HEK293T (cell line): ENCODE measurements around the gene CHAD.

Source experiments
- CTCF ChIA-PET: fragments of 350-600 bp; formaldehyde crosslinking; extraction: SDS; loops from one replicate; lab custom pipeline; 2021; ENCODE audit warnings: antibody characterized with exemption, inconsistent platforms; lab: Yijun Ruan, JAX
- POLR2A ChIA-PET: fragments of 350-600 bp; formaldehyde crosslinking; extraction: SDS; loops from one replicate; lab custom pipeline; 2020; ENCODE audit warnings: antibody characterized with exemption, inconsistent platforms; lab: Yijun Ruan, JAX
- DNase-seq: peaks from one replicate; pipeline ENCODE4 v3.0.0; 2012; ENCODE audit warnings: mixed read lengths; ENCODE audit errors: extremely low spot score
- ARNT ChIP-seq: fragments of 450-650 bp; IDR thresholded peaks from 2 replicates; pipeline ENCODE4 v1.6.1; 2017; ENCODE audit warnings: mild to moderate bottlenecking
- BHLHE40 ChIP-seq: fragments of 450-650 bp; IDR thresholded peaks from 2 replicates; pipeline ENCODE4 v1.6.1; 2016; ENCODE audit warnings: mild to moderate bottlenecking, moderate library complexity, borderline replicate concordance
- CTBP1 ChIP-seq: fragments of 450-650 bp; IDR thresholded peaks from 2 replicates; pipeline ENCODE4 v1.6.1; 2016; ENCODE audit warnings: borderline replicate concordance
- ELF4 ChIP-seq: fragments of 450-650 bp; IDR thresholded peaks from 2 replicates; pipeline ENCODE4 v1.6.1; 2017; ENCODE audit warnings: antibody characterized with exemption
- FOXA1 ChIP-seq: fragments of 450-650 bp; IDR thresholded peaks from 2 replicates; pipeline ENCODE4 v1.6.1; 2016; ENCODE audit warnings: mild to moderate bottlenecking
- FOXK2 ChIP-seq: fragments of 450-650 bp; IDR thresholded peaks from 2 replicates; pipeline ENCODE4 v1.6.1; 2016; ENCODE audit warnings: mild to moderate bottlenecking
- FOXM1 ChIP-seq: fragments of 450-650 bp; IDR thresholded peaks from 2 replicates; pipeline ENCODE4 v1.6.1; 2017; ENCODE audit warnings: mild to moderate bottlenecking, borderline replicate concordance
- HDGF ChIP-seq: fragments of 450-650 bp; IDR thresholded peaks from 2 replicates; pipeline ENCODE4 v1.6.1; 2017; ENCODE audit warnings: antibody characterized with exemption, borderline replicate concordance
- L3MBTL2 ChIP-seq: fragments of 450-650 bp; conservative IDR thresholded peaks from 2 replicates; pipeline ENCODE4 v1.6.1; 2016; ENCODE audit warnings: mild to moderate bottlenecking
- LEF1 ChIP-seq: fragments of 450-650 bp; IDR thresholded peaks from 2 replicates; pipeline ENCODE4 v1.6.1; 2017; ENCODE audit warnings: mild to moderate bottlenecking, borderline replicate concordance
- NFRKB ChIP-seq: fragments of 450-650 bp; IDR thresholded peaks from 2 replicates; pipeline ENCODE4 v1.6.1; 2016; ENCODE audit warnings: mild to moderate bottlenecking, moderate library complexity
- SP1 ChIP-seq: fragments of 450-650 bp; IDR thresholded peaks from 2 replicates; pipeline ENCODE4 v1.6.1; 2017
- SUZ12 ChIP-seq: fragments of 450-650 bp; IDR thresholded peaks from 2 replicates; pipeline ENCODE4 v1.6.1; 2016; ENCODE audit warnings: mild to moderate bottlenecking
- TARDBP ChIP-seq: fragments of 450-650 bp; IDR thresholded peaks from 2 replicates; pipeline ENCODE4 v1.6.1; 2016
- ZNF384 ChIP-seq: fragments of 450-650 bp; IDR thresholded peaks from 2 replicates; pipeline ENCODE4 v1.6.1; 2016
- TF ChIP-seq, protein P1 (sequence below): fragments of 450-650 bp; IDR thresholded peaks from 2 replicates; pipeline ENCODE4 v1.6.1; 2016

CHAD gene

DNA sequence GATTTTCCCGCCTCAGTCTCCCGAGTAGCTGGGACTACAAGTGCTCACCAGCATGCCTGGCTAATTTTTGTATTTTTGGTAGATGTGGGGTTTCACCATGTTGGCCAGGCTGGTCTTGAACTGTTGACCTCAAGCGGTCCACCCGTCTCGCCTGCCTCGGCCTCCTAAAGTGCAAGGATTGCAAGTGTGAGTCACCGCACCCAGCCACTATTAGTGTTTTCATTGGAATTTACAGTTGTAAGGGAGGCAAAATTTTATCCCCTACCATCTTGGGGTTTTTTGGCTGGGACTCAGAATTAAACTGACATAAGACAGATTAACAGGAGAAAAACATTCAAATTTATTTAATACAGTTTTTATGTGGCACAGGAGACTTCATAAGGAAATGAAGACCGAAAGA lies 27.2 kb upstream of the CHAD start:
- ChIA-PET POLR2A (no interaction called here), CTCF (interaction anchor here (1.1 kb wide), 1 partner anchor 12 kb away, joined by 5 read pairs; no protein-coding TSS in a partner anchor)
- TF ChIP-seq CTBP1: no peak
- TF ChIP-seq HDGF: no peak
- TF ChIP-seq ZNF384: no peak
- TF ChIP-seq SUZ12: no peak
- no peak for TF ChIP-seq TARDBP
- TF ChIP-seq FOXK2: no peak
- TF ChIP-seq, protein P1, sequence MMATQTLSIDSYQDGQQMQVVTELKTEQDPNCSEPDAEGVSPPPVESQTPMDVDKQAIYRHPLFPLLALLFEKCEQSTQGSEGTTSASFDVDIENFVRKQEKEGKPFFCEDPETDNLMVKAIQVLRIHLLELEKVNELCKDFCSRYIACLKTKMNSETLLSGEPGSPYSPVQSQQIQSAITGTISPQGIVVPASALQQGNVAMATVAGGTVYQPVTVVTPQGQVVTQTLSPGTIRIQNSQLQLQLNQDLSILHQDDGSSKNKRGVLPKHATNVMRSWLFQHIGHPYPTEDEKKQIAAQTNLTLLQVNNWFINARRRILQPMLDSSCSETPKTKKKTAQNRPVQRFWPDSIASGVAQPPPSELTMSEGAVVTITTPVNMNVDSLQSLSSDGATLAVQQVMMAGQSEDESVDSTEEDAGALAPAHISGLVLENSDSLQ: no peak
- TF ChIP-seq FOXA1: no peak
- no peak for TF ChIP-seq FOXM1
- TF ChIP-seq NFRKB: no peak
- TF ChIP-seq ARNT: no peak
- TF ChIP-seq BHLHE40: no peak
- TF ChIP-seq L3MBTL2: no peak
- no peak for TF ChIP-seq LEF1
- no peak for TF ChIP-seq ELF4
- no peak for TF ChIP-seq SP1
- DNase-seq: no peak

DNA sequence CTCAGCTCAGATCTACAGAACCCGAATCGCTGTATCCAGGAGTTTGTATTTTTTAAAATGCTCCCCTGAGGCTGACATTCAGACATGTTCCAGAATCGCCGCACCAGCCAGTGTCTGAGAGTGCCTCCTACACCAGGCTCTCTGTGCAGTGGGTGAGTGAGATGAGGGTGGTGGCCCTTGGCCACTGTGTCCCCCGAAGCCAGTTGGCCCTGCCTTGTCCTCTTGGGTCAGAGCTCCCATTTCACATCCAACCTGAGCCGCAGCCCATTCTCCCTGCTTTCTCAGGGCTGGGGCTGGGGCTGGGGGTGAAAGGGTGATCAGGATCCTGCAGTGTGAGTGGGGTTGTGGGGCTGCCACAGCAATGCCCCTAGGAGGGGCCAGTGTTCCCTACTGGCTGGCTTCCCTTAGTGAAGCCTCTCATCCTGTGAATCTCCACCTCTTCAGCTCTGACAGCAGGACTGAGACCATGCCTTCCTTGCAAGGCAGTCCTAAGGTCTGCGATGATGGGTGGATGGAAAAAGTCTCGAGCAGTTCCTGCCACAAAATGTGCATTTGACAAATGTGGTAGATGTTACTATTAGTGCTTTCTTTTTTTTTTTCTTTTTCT lies 26.6 kb upstream of the CHAD start:
- no peak for DNase-seq
- POLR2A ChIA-PET: no interaction called here
- TF ChIP-seq SP1 (no peak), FOXA1 (no peak), HDGF (no peak), ARNT (no peak), FOXM1 (no peak), BHLHE40 (no peak), ELF4 (no peak), NFRKB (no peak), LEF1 (no peak), CTBP1 (no peak), L3MBTL2 (no peak), FOXK2 (no peak), ZNF384 (no peak), SUZ12 (no peak), TARDBP (no peak)
- TF ChIP-seq, protein P1: no peak
- CTCF ChIA-PET: interaction anchor here (1.1 kb wide), 1 partner anchor 11 kb away, joined by 5 read pairs; no protein-coding TSS in a partner anchor

DNA sequence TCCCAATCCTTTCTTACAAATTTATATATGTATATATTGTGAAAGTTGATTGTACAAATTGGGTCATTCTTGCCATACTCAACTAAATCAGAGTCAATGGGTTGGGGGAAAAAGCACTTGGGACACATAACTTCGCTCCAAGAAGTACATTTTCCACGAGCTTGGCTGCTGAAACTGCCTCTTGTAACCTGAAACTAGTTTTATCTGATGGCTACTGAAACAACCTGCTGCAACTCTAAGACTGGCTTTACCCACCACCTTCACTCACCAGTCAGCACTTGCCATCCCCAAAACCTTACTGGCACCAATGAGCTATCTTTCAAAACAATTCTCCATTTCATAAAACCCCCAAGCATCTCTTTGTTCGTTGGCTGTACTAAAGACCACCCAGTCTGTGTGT lies 25.1 kb upstream of the CHAD start:
- TF ChIP-seq CTBP1: no peak
- no peak for TF ChIP-seq LEF1
- TF ChIP-seq FOXA1: no peak
- TF ChIP-seq FOXK2: no peak
- TF ChIP-seq ZNF384: no peak
- no peak for TF ChIP-seq ELF4
- TF ChIP-seq BHLHE40: no peak
- TF ChIP-seq SUZ12: no peak
- TF ChIP-seq HDGF: no peak
- TF ChIP-seq ARNT: no peak
- TF ChIP-seq, protein P1: no peak
- no peak for TF ChIP-seq SP1
- TF ChIP-seq TARDBP: no peak
- TF ChIP-seq NFRKB: no peak
- TF ChIP-seq FOXM1: no peak
- no peak for TF ChIP-seq L3MBTL2
- ChIA-PET CTCF (interaction anchor here (1.1 to 1.4 kb wide), 3 partner anchors 15 to 133 kb away, joined by 3 to 7 read pairs (median 4); partner anchors contain the start of gene RSAD1), POLR2A (interaction anchor here (0.8 to 1.5 kb wide), 7 partner anchors 8 to 48 kb away, joined by 3 to 7 read pairs (median 4); no protein-coding TSS in a partner anchor)
- no peak for DNase-seq

DNA sequence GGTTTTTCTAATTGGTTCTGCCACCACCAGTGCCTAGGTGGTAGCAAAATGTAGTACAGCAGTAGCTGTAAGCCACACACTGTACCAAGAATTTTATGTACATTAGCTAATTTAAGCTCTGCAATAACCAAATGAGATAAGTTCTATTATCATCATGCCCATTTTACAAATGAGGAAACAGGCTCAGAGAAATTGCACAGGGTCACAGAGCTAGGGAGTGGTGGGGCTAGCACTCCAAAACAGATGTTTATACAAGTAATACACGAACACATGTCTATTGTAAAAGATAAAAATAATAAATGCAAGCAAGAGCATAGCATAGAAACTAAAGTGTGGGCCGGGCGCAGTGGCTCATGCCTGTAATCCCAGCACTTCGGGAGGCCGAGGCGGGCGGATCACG lies 23.5 kb upstream of the CHAD start:
- POLR2A ChIA-PET: interaction anchor here (1.4 kb wide), 1 partner anchor 95 kb away, joined by 4 read pairs; the partner anchor contains the start of gene LRRC59
- CTCF ChIA-PET: interaction anchor here (0.6 kb wide), 1 partner anchor 1372 kb away, joined by 3 read pairs; no protein-coding TSS in a partner anchor
- TF ChIP-seq BHLHE40 (no peak), HDGF (no peak), FOXM1 (no peak), SUZ12 (no peak), SP1 (no peak), ZNF384 (no peak), FOXK2 (no peak), TARDBP (no peak), CTBP1 (no peak), NFRKB (no peak), ARNT (no peak)
- TF ChIP-seq, protein P1: no peak
- DNase-seq: no peak

DNA sequence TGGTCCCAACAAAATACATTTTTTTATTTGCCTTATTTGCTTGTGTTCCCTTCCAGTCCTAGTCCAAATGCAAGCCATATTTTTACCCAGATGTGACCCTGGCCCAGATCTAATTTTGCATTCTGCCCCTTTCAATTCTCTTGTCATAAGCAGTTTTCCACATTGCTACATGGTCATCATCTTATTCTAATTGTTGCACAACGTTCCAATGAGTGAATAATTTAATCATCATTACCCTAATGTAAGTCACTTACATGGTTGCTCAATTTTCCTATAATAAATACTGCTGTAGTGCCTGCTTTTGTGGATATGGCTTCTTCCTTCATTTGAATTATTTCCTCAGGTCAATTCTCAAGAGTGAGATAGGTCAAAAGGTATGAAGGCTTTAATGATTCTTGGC lies 22.8 kb upstream of the CHAD start:
- no peak for DNase-seq
- ChIA-PET CTCF (no interaction called here), POLR2A (interaction anchor here (1.4 kb wide), 1 partner anchor 94 kb away, joined by 4 read pairs; the partner anchor contains the start of gene LRRC59)
- TF ChIP-seq BHLHE40 (no peak), FOXM1 (no peak), CTBP1 (no peak), FOXK2 (no peak), ELF4 (no peak), ZNF384 (no peak), L3MBTL2 (no peak)
- TF ChIP-seq, protein P1: no peak
